HUES6 (cell line): ENCODE data around the gene ZNF608.

Source experiments
- H3K27ac ChIP-seq: 2 replicates; pipeline ENCODE4 v1.7.0; 2013; ENCODE audit warnings: low read depth, mild to moderate bottlenecking, low read length, inconsistent platforms
- H3K27me3 ChIP-seq: 2 replicates; pipeline ENCODE4 v1.6.1; 2013; ENCODE audit warnings: low read length; ENCODE audit not compliant: control insufficient read depth, insufficient read depth
- H3K36me3 ChIP-seq: 2 replicates; pipeline ENCODE4 v1.6.1; 2013; ENCODE audit warnings: low read length; ENCODE audit not compliant: control insufficient read depth, insufficient read depth
- H3K4me1 ChIP-seq: 2 replicates; pipeline ENCODE4 v1.6.1; 2013; ENCODE audit warnings: low read length; ENCODE audit not compliant: control insufficient read depth, insufficient read depth
- H3K4me3 ChIP-seq: 2 replicates; pipeline ENCODE4 v1.5.1; 2013; ENCODE audit warnings: low read depth, low read length
- H3K9ac ChIP-seq: one replicate; pipeline ENCODE4 v1.6.1; 2013; ENCODE audit warnings: mild to moderate bottlenecking, low read length
- H3K9me3 ChIP-seq: 2 replicates; pipeline ENCODE4 v1.6.1; 2013; ENCODE audit warnings: low read depth, low read length; ENCODE audit not compliant: control insufficient read depth, insufficient read depth

The ZNF608 gene

GRCh38 chr5:124701016-124701415, 45.4 kb downstream of the ZNF608 start:
- Histone ChIP-seq H3K36me3 (peaks cover 24% of the 10 kb centered on the region), H3K9ac (no peak overlapping the region), H3K9me3 (no peaks in the 10 kb centered on the region), H3K27me3 (no peaks in the 10 kb centered on the region), H3K27ac (no peak overlapping the region), H3K4me3 (no peak overlapping the region), H3K4me1 (peaks cover 86% of the 10 kb centered on the region)

- Histone ChIP-seq H3K9me3 (no peaks in the 10 kb centered on the region), H3K27ac (no peak overlapping the region), H3K36me3 (peaks cover 24% of the 10 kb centered on the region), H3K27me3 (no peaks in the 10 kb centered on the region), H3K4me3 (no peak overlapping the region), H3K4me1 (peaks cover 81% of the 10 kb centered on the region), H3K9ac (no peak overlapping the region)
Observed at GRCh38 chr5:124700333-124700732, 46.1 kb downstream of the ZNF608 start.

GRCh38 chr5:124698770-124699169, 47.7 kb downstream of the ZNF608 start:
- no peaks in the 10 kb centered on the region for H3K27me3 ChIP-seq
- H3K36me3 ChIP-seq, result peaks cover 29% of the 10 kb centered on the region
- H3K27ac ChIP-seq, result no peak overlapping the region; the same call in 1 of the 2 replicates
- H3K9ac ChIP-seq, result no peak overlapping the region
- H3K4me1 ChIP-seq, result peaks cover 66% of the 10 kb centered on the region
- H3K9me3 ChIP-seq, result no peaks in the 10 kb centered on the region
- H3K4me3 ChIP-seq, result no peak overlapping the region

- Histone ChIP-seq H3K4me1 (peaks cover 59% of the 10 kb centered on the region), H3K36me3 (peaks cover 29% of the 10 kb centered on the region), H3K9me3 (no peaks in the 10 kb centered on the region), H3K9ac (no peak overlapping the region), H3K27me3 (no peaks in the 10 kb centered on the region), H3K27ac (peak overlapping the region; percentile 61; the same call in 1 of the 2 replicates), H3K4me3 (no peak overlapping the region)
Observed at GRCh38 chr5:124697933-124698591, 48.4 kb downstream of the ZNF608 start.

DNA sequence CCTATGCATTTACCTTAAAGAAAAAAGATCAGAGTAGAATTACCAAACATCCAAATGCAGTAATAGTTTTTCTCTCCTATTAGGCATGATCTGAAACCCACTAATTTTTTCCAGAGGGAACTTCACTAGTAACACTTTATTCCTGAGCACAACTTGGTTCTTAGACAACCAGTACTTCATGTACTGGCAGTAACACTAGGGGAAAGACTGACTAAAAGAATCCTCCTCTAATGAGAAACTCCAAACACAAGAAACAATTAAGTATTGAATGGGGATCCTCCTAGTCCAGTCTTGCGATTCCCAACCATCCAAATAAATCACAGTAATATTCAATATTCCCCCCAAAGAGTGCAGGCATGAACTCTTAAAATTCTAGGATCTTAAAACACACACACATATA, 48.9 kb downstream of the ZNF608 start:
- no peak overlapping the region for H3K9ac ChIP-seq
- H3K27ac ChIP-seq, result no peak overlapping the region
- H3K27me3 ChIP-seq, result no peaks in the 10 kb centered on the region
- H3K4me3 ChIP-seq, result no peak overlapping the region
- no peaks in the 10 kb centered on the region for H3K9me3 ChIP-seq
- peaks cover 29% of the 10 kb centered on the region for H3K36me3 ChIP-seq
- peaks cover 58% of the 10 kb centered on the region for H3K4me1 ChIP-seq

DNA sequence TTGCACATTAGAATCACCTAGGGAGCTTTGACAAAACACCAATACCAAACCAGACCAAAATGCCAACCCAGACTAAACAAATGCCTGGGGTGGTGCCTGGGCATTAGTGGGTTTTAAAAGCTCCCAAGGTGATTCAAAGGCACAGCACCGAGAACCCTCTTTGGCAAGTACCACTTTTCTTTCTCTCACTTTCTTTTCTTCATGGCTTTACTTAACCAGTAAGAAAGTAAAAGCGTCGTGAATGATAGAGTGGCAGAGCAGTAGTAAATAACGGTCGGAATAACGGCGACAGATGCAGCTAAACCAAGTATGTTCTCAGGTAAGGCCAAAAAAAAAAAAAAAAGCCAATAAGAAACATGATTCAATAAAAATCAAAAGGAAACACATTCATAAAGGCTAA, 49.5 kb downstream of the ZNF608 start:
- Histone ChIP-seq H3K27me3 (no peaks in the 10 kb centered on the region), H3K9me3 (no peaks in the 10 kb centered on the region), H3K27ac (no peak overlapping the region), H3K36me3 (peaks cover 29% of the 10 kb centered on the region), H3K4me3 (no peak overlapping the region), H3K9ac (no peak overlapping the region), H3K4me1 (peaks cover 52% of the 10 kb centered on the region)
